KOPT-K1 (cell line): Measurements from ENCODE around the gene POLR3GL.
"Not testable (repeated sequence)": the region's sequence is repeated elsewhere in the genome, so short reads cannot be mapped to it uniquely, and the experiment has no call there.

ENCODE experiments used
- H3K27ac ChIP-seq: fragments of 200-600 bp; sonication (generic); 2 replicates; pipeline ENCODE4 v1.5.1; 2016; ENCODE audit warnings: antibody characterized with exemption, mild to moderate bottlenecking, low read depth, low read length; ENCODE audit not compliant: poor library complexity, severe bottlenecking
- H3K36me3 ChIP-seq: fragments of 200-600 bp; sonication (generic); 2 replicates; pipeline ENCODE4 v1.5.1; 2017; ENCODE audit warnings: antibody characterized with exemption, mild to moderate bottlenecking, low read length, moderate library complexity; ENCODE audit not compliant: insufficient read depth
- H3K9me3 ChIP-seq: fragments of 200-600 bp; sonication (generic); 2 replicates; pipeline ENCODE4 v1.5.1; 2017; ENCODE audit warnings: antibody characterized with exemption, low read length, mild to moderate bottlenecking; ENCODE audit not compliant: insufficient read depth, poor library complexity, severe bottlenecking

The POLR3GL gene

DNA sequence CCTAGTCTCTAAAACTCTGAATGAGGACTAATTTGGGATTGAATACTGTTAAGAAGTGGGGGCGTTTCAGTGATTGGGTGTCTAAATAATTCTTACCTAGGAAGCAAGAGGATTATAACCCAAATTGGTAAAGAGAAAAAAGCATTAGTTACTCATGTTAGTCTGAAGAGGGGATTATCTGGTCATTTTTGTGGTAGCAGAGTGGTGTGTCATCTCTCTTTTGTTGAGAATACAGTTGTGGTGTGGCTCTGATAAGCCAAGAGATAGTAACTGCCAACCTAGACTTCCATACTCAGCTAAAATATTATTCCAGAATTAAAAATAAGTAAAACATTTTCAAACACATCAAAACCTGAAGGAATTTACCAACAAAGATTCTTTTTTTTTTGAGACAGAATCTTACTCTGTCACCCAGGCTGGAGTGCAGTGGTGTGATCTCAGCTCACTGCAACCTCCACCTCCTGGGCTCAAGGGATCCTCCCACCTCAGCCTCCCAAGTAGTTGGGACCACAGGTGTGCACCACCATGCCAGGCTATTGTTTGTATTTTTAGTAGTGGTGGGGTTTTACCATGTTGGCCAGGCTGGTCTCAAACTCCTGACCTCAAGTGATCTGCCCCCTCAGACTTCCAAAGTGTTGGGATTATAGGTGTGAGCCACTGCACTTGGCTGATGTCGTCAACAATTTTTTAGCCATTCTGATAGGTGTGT is 61.5 kb downstream of the POLR3GL start:
- H3K27ac ChIP-seq, H3K9me3 ChIP-seq, H3K36me3 ChIP-seq: not testable (repeated sequence)

DNA sequence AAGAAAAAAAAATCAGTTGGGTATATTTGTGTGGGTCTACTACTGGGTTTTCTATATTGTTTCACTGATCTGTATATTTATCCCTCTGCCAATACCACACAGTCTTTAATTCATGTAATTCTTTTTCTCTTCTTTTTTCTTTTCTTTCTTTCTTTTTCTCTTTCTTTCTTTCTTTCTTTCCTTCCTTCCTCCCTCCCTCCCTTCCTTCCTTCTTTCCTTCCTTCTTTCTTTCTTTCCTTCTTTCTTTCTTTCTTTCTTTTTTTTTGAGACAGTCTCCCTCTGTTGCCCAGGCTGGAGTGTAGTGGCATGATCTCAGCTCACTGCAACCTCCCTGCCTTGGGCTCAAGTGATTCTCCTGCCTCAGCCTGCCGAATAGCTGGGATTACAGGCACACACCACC is 62.2 kb downstream of the POLR3GL start:
- not testable (repeated sequence) for H3K27ac ChIP-seq, H3K36me3 ChIP-seq, H3K9me3 ChIP-seq
